ENCODE measurements around the gene ENPP1.

ENPP1 gene

GRCh38 chr6:131807644-131808459 lies at the start of gene ENPP1:
ENPP1 (plus strand) TSS chr6:131808020; CDS start chr6:131808036, 16 bp downstream.
- peak within 1 kb of the TSS; percentile 63 for H3K9ac ChIP-seq (ENCODE audit: low read depth, low read length)
- no peaks in the 10 kb centered on the region for H3K36me3 ChIP-seq (ENCODE audit: control insufficient read depth, insufficient read depth, low read length)
- peaks cover 21% of the 10 kb centered on the region for H3K27me3 ChIP-seq (ENCODE audit: control insufficient read depth, insufficient read depth, low read length)
- peaks cover 30% of the 10 kb centered on the region for H3K4me1 ChIP-seq (ENCODE audit: control insufficient read depth, insufficient read depth, low read length)
- H3K27ac ChIP-seq (ENCODE audit: low read depth, low read length) = peak within 1 kb of the TSS; percentile 85
- no peaks in the 10 kb centered on the region for H3K9me3 ChIP-seq (ENCODE audit: control insufficient read depth, insufficient read depth, low read length)
- peak within 1 kb of the TSS; percentile 78 for H3K4me3 ChIP-seq (ENCODE audit: low read depth, low read length)

GRCh38 chr6:131758920-131759319 lies 48.9 kb upstream of the ENPP1 start:
- no peaks in the 10 kb centered on the region for H3K27me3 ChIP-seq (ENCODE audit: control insufficient read depth, insufficient read depth, low read length)
- no peaks in the 10 kb centered on the region for H3K4me1 ChIP-seq (ENCODE audit: control insufficient read depth, insufficient read depth, low read length)
- no peaks in the 10 kb centered on the region for H3K9me3 ChIP-seq (ENCODE audit: control insufficient read depth, insufficient read depth, low read length)
- no peak overlapping the region for H3K9ac ChIP-seq (ENCODE audit: low read depth, low read length)
- no peak overlapping the region for H3K4me3 ChIP-seq (ENCODE audit: low read depth, low read length)
- no peaks in the 10 kb centered on the region for H3K36me3 ChIP-seq (ENCODE audit: control insufficient read depth, insufficient read depth, low read length)
- H3K27ac ChIP-seq (ENCODE audit: low read depth, low read length) = no peak overlapping the region

- Histone ChIP-seq H3K4me3 (ENCODE audit: low read depth, low read length) (no peak overlapping the region), H3K36me3 (ENCODE audit: control insufficient read depth, insufficient read depth, low read length) (no peaks in the 10 kb centered on the region), H3K27me3 (ENCODE audit: control insufficient read depth, insufficient read depth, low read length) (no peaks in the 10 kb centered on the region), H3K9ac (ENCODE audit: low read depth, low read length) (no peak overlapping the region), H3K27ac (ENCODE audit: low read depth, low read length) (no peak overlapping the region), H3K4me1 (ENCODE audit: control insufficient read depth, insufficient read depth, low read length) (peaks cover 4% of the 10 kb centered on the region; the same call in 1 of the 2 replicates), H3K9me3 (ENCODE audit: control insufficient read depth, insufficient read depth, low read length) (no peaks in the 10 kb centered on the region)
Measured at GRCh38 chr6:131761060-131761761, 46.6 kb upstream of the ENPP1 start.

GRCh38 chr6:131761762-131762067 lies 46.1 kb upstream of the ENPP1 start:
- no peaks in the 10 kb centered on the region for H3K27me3 ChIP-seq (ENCODE audit: control insufficient read depth, insufficient read depth, low read length)
- no peak overlapping the region for H3K27ac ChIP-seq (ENCODE audit: low read depth, low read length)
- no peaks in the 10 kb centered on the region for H3K36me3 ChIP-seq (ENCODE audit: control insufficient read depth, insufficient read depth, low read length)
- H3K4me3 ChIP-seq (ENCODE audit: low read depth, low read length) = no peak overlapping the region
- no peaks in the 10 kb centered on the region for H3K9me3 ChIP-seq (ENCODE audit: control insufficient read depth, insufficient read depth, low read length)
- H3K4me1 ChIP-seq (ENCODE audit: control insufficient read depth, insufficient read depth, low read length) = peaks cover 4% of the 10 kb centered on the region; the same call in 1 of the 2 replicates
- H3K9ac ChIP-seq (ENCODE audit: low read depth, low read length) = no peak overlapping the region

- Histone ChIP-seq H3K9me3 (ENCODE audit: control insufficient read depth, insufficient read depth, low read length) (no peaks in the 10 kb centered on the region), H3K27ac (ENCODE audit: low read depth, low read length) (no peak overlapping the region), H3K4me1 (ENCODE audit: control insufficient read depth, insufficient read depth, low read length) (peaks cover 4% of the 10 kb centered on the region; the same call in 1 of the 2 replicates), H3K36me3 (ENCODE audit: control insufficient read depth, insufficient read depth, low read length) (no peaks in the 10 kb centered on the region), H3K9ac (ENCODE audit: low read depth, low read length) (no peak overlapping the region), H3K27me3 (ENCODE audit: control insufficient read depth, insufficient read depth, low read length) (no peaks in the 10 kb centered on the region), H3K4me3 (ENCODE audit: low read depth, low read length) (no peak overlapping the region)
Measured at GRCh38 chr6:131762984-131763383, 44.8 kb upstream of the ENPP1 start.

- Histone ChIP-seq H3K4me1 (ENCODE audit: control insufficient read depth, insufficient read depth, low read length) (peaks cover 4% of the 10 kb centered on the region; the same call in 1 of the 2 replicates), H3K9ac (ENCODE audit: low read depth, low read length) (no peak overlapping the region), H3K4me3 (ENCODE audit: low read depth, low read length) (no peak overlapping the region), H3K27me3 (ENCODE audit: control insufficient read depth, insufficient read depth, low read length) (no peaks in the 10 kb centered on the region), H3K9me3 (ENCODE audit: control insufficient read depth, insufficient read depth, low read length) (no peaks in the 10 kb centered on the region), H3K36me3 (ENCODE audit: control insufficient read depth, insufficient read depth, low read length) (no peaks in the 10 kb centered on the region), H3K27ac (ENCODE audit: low read depth, low read length) (no peak overlapping the region)
Measured at GRCh38 chr6:131763749-131764148, 44.1 kb upstream of the ENPP1 start.

DNA sequence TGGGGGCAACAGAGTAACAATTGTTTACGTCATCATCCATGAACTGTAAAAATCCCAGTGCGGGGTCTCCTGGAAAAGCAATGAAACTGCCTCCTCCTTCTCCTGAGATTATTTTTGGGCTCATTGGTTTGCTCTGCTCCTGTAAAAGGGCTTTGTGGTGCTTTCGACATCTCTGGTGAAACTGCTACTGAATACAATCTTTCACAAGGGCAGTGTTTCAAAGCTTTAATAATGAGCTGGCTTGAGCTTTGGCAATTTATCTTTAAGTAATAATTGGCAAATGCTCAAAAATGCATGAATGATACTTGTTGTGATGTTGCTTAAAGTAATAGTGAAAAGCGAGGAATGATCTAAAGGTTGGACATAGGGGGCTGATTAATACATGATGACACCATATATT lies 43.5 kb upstream of the ENPP1 start:
- Histone ChIP-seq H3K9me3 (ENCODE audit: control insufficient read depth, insufficient read depth, low read length) (no peaks in the 10 kb centered on the region), H3K4me3 (ENCODE audit: low read depth, low read length) (no peak overlapping the region), H3K9ac (ENCODE audit: low read depth, low read length) (no peak overlapping the region), H3K27me3 (ENCODE audit: control insufficient read depth, insufficient read depth, low read length) (no peaks in the 10 kb centered on the region), H3K27ac (ENCODE audit: low read depth, low read length) (no peak overlapping the region), H3K36me3 (ENCODE audit: control insufficient read depth, insufficient read depth, low read length) (no peaks in the 10 kb centered on the region), H3K4me1 (ENCODE audit: control insufficient read depth, insufficient read depth, low read length) (peaks cover 4% of the 10 kb centered on the region; the same call in 1 of the 2 replicates)

GRCh38 chr6:131765081-131765803 lies 42.6 kb upstream of the ENPP1 start:
- Histone ChIP-seq H3K4me3 (ENCODE audit: low read depth, low read length) (no peak overlapping the region), H3K36me3 (ENCODE audit: control insufficient read depth, insufficient read depth, low read length) (no peaks in the 10 kb centered on the region), H3K9me3 (ENCODE audit: control insufficient read depth, insufficient read depth, low read length) (no peaks in the 10 kb centered on the region), H3K9ac (ENCODE audit: low read depth, low read length) (no peak overlapping the region), H3K27me3 (ENCODE audit: control insufficient read depth, insufficient read depth, low read length) (no peaks in the 10 kb centered on the region), H3K4me1 (ENCODE audit: control insufficient read depth, insufficient read depth, low read length) (peaks cover 4% of the 10 kb centered on the region; the same call in 1 of the 2 replicates), H3K27ac (ENCODE audit: low read depth, low read length) (peak overlapping the region; percentile 40)

DNA sequence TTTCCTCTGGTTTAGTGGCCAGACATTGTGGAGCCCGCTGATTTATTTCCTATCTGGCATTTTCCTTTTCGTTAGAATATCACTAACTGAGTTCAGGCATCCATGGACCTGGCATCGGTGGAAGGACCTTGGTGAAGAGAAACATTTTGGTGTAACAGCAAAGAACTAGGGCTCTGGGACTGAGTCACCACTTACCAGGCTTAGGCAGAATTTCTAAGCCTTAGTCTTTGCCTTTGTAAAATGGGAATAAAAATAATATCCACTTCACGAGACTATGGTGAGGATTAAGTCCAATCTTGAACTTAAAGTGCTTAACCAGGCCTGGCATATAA lies 42.0 kb upstream of the ENPP1 start:
- peak overlapping the region; percentile 40 for H3K27ac ChIP-seq (ENCODE audit: low read depth, low read length)

GRCh38 chr6:131766631-131767030 lies 41.2 kb upstream of the ENPP1 start:
- Histone ChIP-seq H3K27me3 (ENCODE audit: control insufficient read depth, insufficient read depth, low read length) (no peaks in the 10 kb centered on the region), H3K27ac (ENCODE audit: low read depth, low read length) (no peak overlapping the region), H3K9ac (ENCODE audit: low read depth, low read length) (no peak overlapping the region), H3K4me3 (ENCODE audit: low read depth, low read length) (no peak overlapping the region), H3K36me3 (ENCODE audit: control insufficient read depth, insufficient read depth, low read length) (no peaks in the 10 kb centered on the region), H3K4me1 (ENCODE audit: control insufficient read depth, insufficient read depth, low read length) (peaks cover 4% of the 10 kb centered on the region; the same call in 1 of the 2 replicates), H3K9me3 (ENCODE audit: control insufficient read depth, insufficient read depth, low read length) (no peaks in the 10 kb centered on the region)

More for the DNA sequence above, 42.0 kb upstream of the ENPP1 start:
- H3K4me1 ChIP-seq (ENCODE audit: control insufficient read depth, insufficient read depth, low read length) = peaks cover 4% of the 10 kb centered on the region; the same call in 1 of the 2 replicates
- H3K36me3 ChIP-seq (ENCODE audit: control insufficient read depth, insufficient read depth, low read length) = no peaks in the 10 kb centered on the region
- no peak overlapping the region for H3K4me3 ChIP-seq (ENCODE audit: low read depth, low read length)
- H3K27me3 ChIP-seq (ENCODE audit: control insufficient read depth, insufficient read depth, low read length) = no peaks in the 10 kb centered on the region
- no peaks in the 10 kb centered on the region for H3K9me3 ChIP-seq (ENCODE audit: control insufficient read depth, insufficient read depth, low read length)
- no peak overlapping the region for H3K9ac ChIP-seq (ENCODE audit: low read depth, low read length)

GRCh38 chr6:131768964-131769363 lies 38.9 kb upstream of the ENPP1 start:
- H3K9me3 ChIP-seq (ENCODE audit: control insufficient read depth, insufficient read depth, low read length) = no peaks in the 10 kb centered on the region
- no peak overlapping the region for H3K27ac ChIP-seq (ENCODE audit: low read depth, low read length)
- H3K4me3 ChIP-seq (ENCODE audit: low read depth, low read length) = no peak overlapping the region
- no peaks in the 10 kb centered on the region for H3K27me3 ChIP-seq (ENCODE audit: control insufficient read depth, insufficient read depth, low read length)
- no peak overlapping the region for H3K9ac ChIP-seq (ENCODE audit: low read depth, low read length)
- no peaks in the 10 kb centered on the region for H3K36me3 ChIP-seq (ENCODE audit: control insufficient read depth, insufficient read depth, low read length)
- peaks cover 4% of the 10 kb centered on the region; the same call in 1 of the 2 replicates for H3K4me1 ChIP-seq (ENCODE audit: control insufficient read depth, insufficient read depth, low read length)

Data from HUES48 (cell line).